A673 (cell line): Measurements from ENCODE around the gene ZC3H12C.

Experiments
- EZH2 ChIP-seq: fragments of 200-600 bp; sonication (generic); IDR thresholded peaks from 2 replicates; pipeline ENCODE4 v1.6.1; 2017; ENCODE audit warnings: borderline replicate concordance, low read depth, mild to moderate bottlenecking, mixed read lengths, antibody characterized with exemption, low read length; ENCODE audit not compliant: poor library complexity, severe bottlenecking
- TF ChIP-seq, protein P1 (sequence below): fragments of 300-800, 200-600 bp; sonication (generic); conservative IDR thresholded peaks from 2 replicates; pipeline ENCODE4 v1.5.1; 2017; ENCODE audit warnings: low read depth, mild to moderate bottlenecking, antibody characterized with exemption, low read length, moderate library complexity, mixed read lengths

DNA sequence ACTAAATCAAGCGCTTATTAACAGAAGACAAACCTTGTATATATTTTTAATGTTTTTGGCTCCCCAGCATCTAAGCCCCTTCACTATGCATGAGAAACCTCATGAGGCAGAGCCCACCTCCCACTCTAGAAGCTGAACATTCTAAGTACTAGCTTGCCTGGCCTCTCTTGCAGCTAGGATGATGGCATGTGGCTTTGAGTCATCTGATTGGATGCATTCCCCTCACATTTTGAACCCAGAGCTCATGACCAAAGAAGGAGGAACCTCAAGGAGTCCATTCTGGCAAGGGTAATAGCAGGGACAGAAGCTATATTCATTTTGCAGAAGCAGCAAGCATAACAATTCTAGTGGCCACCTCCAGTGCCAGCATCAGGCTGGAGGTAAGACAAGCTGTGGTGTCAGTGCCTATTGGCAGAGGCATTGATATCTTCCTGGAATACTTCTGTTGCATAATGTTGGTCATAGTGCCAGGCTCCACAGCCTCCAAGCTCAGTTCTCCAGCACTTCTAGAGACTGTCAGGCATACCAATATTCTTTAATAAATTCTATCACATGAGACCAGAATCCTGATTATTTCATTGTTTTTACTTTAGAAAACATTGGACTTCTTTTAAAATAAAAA lies 14.2 kb upstream of the ZC3H12C start:
- TF ChIP-seq, protein P1, sequence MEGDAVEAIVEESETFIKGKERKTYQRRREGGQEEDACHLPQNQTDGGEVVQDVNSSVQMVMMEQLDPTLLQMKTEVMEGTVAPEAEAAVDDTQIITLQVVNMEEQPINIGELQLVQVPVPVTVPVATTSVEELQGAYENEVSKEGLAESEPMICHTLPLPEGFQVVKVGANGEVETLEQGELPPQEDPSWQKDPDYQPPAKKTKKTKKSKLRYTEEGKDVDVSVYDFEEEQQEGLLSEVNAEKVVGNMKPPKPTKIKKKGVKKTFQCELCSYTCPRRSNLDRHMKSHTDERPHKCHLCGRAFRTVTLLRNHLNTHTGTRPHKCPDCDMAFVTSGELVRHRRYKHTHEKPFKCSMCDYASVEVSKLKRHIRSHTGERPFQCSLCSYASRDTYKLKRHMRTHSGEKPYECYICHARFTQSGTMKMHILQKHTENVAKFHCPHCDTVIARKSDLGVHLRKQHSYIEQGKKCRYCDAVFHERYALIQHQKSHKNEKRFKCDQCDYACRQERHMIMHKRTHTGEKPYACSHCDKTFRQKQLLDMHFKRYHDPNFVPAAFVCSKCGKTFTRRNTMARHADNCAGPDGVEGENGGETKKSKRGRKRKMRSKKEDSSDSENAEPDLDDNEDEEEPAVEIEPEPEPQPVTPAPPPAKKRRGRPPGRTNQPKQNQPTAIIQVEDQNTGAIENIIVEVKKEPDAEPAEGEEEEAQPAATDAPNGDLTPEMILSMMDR = no peak
- no peak for TF ChIP-seq EZH2
